ENCODE measurements around the gene BRD7.

DNA sequence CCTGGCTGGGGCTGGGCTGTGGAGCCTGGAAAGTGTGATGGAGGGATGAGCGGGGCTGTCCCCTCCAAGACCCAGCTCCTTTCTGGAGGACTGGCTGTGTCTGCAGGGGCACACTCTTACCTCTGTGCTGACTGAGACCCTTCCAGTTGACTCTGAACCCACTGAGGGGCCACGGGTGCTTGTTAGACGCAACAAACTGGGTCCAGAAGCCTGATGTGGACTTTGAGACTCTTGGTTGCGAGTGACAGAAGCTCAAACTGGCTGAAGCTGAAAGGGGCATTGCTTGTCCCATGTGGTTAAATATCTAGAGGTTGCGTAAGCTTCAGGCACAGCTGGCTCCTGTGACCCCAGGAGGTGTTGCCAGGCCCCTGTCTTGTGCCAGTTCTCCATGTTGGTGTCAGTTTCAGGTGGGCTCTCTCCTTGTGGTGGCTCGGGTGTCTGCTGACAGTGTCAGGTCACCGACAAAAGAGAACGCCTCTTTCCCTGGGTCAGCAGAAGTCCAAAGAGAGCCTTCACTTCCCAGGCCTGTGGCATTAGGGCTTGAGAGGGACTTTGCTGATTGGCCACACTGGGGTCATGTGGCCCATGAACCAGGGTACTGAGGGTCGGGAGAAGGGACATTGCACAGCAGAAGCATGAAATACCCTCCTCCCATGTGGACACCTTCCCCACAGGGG is 85.7 kb downstream of the BRD7 start:
- no peak for TF ChIP-seq CTCF (conservative IDR thresholded peaks at IDR 0.05; ENCODE audit: low read depth, low read length)
- no peak for TF ChIP-seq EZH2phosphoT487 (IDR thresholded peaks at IDR 0.05; ENCODE audit: borderline replicate concordance, low read length)

All from PC-3 (cell line).